K562 (cell line): ENCODE data around the gene SYNM. TPM values are rescaled to one million over a fixed set of nuclear protein-coding genes. Genes with fewer than 3 reads are reported as not detected.

Source experiments
- CTBP1 ChIP-seq: fragments of 450-650 bp; IDR thresholded peaks from 2 replicates; pipeline ENCODE4 v1.6.1; 2016; ENCODE audit warnings: borderline replicate concordance
- GABPB1 ChIP-seq: sonication (generic); formaldehyde crosslinking; IDR thresholded peaks from 2 replicates; pipeline ENCODE4 v1.8.0; 2022; ENCODE audit warnings: mild to moderate bottlenecking, missing genetic modification reagents
- PURB ChIP-seq: sonication (generic); formaldehyde crosslinking; IDR thresholded peaks from 2 replicates; pipeline ENCODE4 v1.9.0; 2021; ENCODE audit warnings: low read depth, mild to moderate bottlenecking, missing genetic modification reagents
- polyA plus RNA-seq, 8 experiments: library from polyadenylated mRNA; depleted of rRNA in 4 of 8; stranded (reverse) in 5 of 8; unstranded in 3 of 8; fragments of >200 nt; fragmentation: Nextera tagmentation in 2 of 8; fragmentation: Illumina TruSeq in 1 of 8; extraction: Ambion mirVana in 2 of 8; extraction: Trizol in 1 of 8; gene quantifications; 2 replicates each; pipeline versions ENCODE4 v1.2.1 to v1.2.3, GENCODE V29; 2011 to 2014; ENCODE audit warnings: inconsistent platforms in 1 of 8, missing spikeins in 1 of 8
- total RNA-seq, 7 experiments: library from RNA; depleted of rRNA in 6 of 7; stranded (reverse); fragments of >200 nt in 6 of 7; fragmentation: Illumina TruSeq in 2 of 7; extraction: Trizol in 2 of 7; gene quantifications; 2 replicates each; pipeline versions ENCODE4 v1.2.1 to v1.2.3, GENCODE V29; 2011 to 2021; ENCODE audit warnings: low replicate concordance in 1 of 7
- TF ChIP-seq, protein P1 (sequence below): fragments of 450-650 bp; formaldehyde crosslinking; IDR thresholded peaks from 2 replicates; pipeline ENCODE4 v1.4.0; 2020; ENCODE audit warnings: mild to moderate bottlenecking, moderate library complexity
- TF ChIP-seq, protein P2 (sequence below): sonication (generic); formaldehyde crosslinking; IDR thresholded peaks from 2 replicates; pipeline ENCODE4 v1.8.1; 2023; ENCODE audit warnings: mild to moderate bottlenecking, missing genetic modification reagents
- TF ChIP-seq, protein P3 (sequence below): sonication (generic); formaldehyde crosslinking; IDR thresholded peaks from 2 replicates; pipeline ENCODE4 v1.8.1; 2023; ENCODE audit warnings: mild to moderate bottlenecking, missing genetic modification reagents
- TF ChIP-seq, protein P4 (sequence below): IDR thresholded peaks from 2 replicates; pipeline ENCODE4 v1.6.1; 2011; ENCODE audit not compliant: insufficient read length; ENCODE audit errors: extremely low read depth

SYNM gene
- total and polyA plus RNA-seq, 9 of the 15 experiments (the other 6 are each of a cell fraction or from before 2014, with no cell fraction given): 0.01 to 0.42 (median 0.13) TPM

DNA sequence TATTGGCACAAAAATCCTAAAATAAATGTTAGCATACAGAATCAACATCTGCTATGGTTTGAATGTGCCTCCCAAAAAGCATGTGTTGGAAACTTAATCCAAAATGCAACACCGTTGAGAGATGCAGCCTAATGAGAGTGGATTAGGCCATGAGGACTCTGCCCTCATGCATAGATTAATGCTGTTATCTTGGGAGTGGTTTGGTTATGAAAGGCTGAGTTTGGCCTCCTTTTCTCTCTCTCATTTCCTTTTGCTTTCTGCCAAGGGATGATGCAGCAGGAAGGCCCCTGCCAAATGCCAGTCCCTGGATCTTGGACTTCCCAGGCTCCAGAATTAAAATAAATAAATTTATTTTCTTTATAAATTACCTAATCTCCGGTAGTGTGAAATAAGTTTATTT, 49.4 kb downstream of the SYNM start (continued):
- TF ChIP-seq, protein P1, sequence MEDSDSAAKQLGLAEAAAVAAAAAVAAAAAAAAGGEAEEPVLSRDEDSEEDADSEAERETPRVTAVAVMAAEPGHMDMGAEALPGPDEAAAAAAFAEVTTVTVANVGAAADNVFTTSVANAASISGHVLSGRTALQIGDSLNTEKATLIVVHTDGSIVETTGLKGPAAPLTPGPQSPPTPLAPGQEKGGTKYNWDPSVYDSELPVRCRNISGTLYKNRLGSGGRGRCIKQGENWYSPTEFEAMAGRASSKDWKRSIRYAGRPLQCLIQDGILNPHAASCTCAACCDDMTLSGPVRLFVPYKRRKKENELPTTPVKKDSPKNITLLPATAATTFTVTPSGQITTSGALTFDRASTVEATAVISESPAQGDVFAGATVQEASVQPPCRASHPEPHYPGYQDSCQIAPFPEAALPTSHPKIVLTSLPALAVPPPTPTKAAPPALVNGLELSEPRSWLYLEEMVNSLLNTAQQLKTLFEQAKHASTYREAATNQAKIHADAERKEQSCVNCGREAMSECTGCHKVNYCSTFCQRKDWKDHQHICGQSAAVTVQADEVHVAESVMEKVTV (CRISPR knock-in tag): no peak
- TF ChIP-seq, protein P2, sequence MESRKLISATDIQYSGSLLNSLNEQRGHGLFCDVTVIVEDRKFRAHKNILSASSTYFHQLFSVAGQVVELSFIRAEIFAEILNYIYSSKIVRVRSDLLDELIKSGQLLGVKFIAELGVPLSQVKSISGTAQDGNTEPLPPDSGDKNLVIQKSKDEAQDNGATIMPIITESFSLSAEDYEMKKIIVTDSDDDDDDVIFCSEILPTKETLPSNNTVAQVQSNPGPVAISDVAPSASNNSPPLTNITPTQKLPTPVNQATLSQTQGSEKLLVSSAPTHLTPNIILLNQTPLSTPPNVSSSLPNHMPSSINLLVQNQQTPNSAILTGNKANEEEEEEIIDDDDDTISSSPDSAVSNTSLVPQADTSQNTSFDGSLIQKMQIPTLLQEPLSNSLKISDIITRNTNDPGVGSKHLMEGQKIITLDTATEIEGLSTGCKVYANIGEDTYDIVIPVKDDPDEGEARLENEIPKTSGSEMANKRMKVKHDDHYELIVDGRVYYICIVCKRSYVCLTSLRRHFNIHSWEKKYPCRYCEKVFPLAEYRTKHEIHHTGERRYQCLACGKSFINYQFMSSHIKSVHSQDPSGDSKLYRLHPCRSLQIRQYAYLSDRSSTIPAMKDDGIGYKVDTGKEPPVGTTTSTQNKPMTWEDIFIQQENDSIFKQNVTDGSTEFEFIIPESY (CRISPR knock-in tag): no peak
- TF ChIP-seq PURB (no peak), CTBP1 (no peak), GABPB1 (CRISPR knock-in tag) (no peak)
- TF ChIP-seq, protein P3, sequence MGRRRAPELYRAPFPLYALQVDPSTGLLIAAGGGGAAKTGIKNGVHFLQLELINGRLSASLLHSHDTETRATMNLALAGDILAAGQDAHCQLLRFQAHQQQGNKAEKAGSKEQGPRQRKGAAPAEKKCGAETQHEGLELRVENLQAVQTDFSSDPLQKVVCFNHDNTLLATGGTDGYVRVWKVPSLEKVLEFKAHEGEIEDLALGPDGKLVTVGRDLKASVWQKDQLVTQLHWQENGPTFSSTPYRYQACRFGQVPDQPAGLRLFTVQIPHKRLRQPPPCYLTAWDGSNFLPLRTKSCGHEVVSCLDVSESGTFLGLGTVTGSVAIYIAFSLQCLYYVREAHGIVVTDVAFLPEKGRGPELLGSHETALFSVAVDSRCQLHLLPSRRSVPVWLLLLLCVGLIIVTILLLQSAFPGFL (CRISPR knock-in tag): no peak
- TF ChIP-seq, protein P4, sequence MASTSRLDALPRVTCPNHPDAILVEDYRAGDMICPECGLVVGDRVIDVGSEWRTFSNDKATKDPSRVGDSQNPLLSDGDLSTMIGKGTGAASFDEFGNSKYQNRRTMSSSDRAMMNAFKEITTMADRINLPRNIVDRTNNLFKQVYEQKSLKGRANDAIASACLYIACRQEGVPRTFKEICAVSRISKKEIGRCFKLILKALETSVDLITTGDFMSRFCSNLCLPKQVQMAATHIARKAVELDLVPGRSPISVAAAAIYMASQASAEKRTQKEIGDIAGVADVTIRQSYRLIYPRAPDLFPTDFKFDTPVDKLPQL: no peak
